Stimulated activated CD4-positive, alpha-beta T cell treated with anti-CD3 and anti-CD28 coated beads, Interleukin-1b, Interleukin-23, amount 100 ng/mL, for 4 hours (primary cell): ENCODE data around the gene KDM2B.

Experiments
- DNase-seq, 2 donors: peaks; one replicate each; pipeline ENCODE4 v3.0.0-alpha.2; 2020; ENCODE audit warnings: low read depth in 2 of 2

The KDM2B gene

DNA sequence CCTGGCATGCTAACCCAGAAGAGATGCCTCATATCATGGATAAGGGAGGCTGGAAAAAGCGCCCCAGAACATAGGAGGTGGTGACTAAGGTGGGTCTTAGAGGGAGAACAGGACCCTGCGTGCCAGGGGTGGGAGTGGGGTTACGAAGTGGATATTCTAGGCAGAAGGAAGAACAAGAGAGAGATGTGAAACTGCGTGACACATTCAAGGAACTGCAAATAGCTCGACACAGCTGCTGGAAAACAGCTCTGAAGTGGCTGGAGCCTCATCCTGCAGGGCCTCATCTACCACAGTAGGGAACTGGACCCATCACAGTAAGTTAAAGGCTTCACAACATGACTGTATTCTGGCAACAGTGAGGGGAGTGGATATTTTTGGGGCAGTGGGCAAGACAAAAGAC, 119.8 kb downstream of the KDM2B start:
- DNase-seq: no peak

DNA sequence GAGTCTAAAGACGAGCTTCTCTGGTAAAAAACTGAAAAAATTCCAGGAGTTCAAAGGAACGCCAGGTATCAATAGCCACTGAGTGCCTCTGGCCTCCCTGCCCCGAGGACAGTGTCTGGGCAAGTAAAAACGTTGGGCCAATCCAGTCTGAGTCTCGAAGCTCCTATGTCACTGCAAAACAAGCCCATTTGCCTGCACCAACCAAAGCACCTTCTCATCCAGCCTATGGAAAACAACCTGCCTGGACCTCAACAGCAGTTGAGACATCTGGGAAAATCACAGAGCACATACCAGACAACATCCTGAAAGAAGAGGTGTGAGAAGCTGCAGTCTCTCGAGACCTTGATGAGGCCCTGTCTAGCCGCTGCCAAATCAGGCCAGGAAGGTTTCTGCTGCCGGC, 124.3 kb downstream of the KDM2B start:
- DNase-seq: no peak

DNA sequence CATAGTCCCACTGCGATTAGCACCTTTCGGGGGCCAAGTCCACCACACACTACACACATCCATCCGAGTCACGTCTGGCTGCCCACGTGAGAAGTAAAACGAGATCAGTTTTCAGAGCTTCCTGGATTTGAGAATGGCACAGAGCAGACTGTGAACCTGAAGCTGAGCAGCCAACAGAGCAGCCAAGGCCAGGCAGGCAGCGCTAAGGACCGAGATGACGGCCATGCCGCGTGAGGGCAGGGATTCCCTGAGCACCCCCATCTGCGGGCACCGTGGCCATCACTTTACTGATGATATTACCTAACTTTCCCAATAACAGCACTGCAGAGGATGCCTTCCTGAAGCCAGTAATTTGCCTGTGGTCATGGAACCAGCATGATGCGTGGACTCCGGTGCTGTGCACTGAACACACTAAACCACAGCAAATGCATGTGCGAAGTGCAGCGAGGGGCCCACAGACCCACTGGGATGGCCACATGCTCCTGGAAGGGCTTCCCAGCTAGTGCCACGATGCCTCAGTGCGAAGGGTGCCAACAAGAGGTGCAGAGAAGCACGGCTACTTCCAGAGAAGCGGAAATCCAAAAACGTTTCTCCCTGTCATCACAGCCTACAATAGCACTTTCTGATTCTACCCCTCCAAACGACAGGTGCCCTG, 124.9 kb downstream of the KDM2B start:
- no peak for DNase-seq

DNA sequence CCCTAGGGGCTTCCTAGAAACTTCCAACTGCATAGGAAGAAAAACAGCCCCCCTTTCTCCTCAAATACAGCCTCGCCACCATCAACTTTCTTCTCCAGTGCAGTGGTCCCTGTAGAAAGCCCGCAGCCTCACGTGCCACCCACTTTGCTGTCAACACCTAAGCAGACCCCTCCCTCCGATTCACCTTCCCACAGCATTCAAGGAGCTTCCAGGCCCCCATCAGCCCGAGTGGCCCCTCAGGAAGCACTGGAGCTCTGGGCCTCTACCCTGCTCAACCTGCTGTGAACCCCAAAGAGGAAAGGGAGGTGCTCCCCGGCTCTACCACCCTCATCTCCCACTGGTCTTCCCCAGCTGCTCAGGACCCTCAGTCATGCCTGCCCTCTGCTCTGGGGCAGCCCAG, 125.9 kb downstream of the KDM2B start:
- no peak for DNase-seq

DNA sequence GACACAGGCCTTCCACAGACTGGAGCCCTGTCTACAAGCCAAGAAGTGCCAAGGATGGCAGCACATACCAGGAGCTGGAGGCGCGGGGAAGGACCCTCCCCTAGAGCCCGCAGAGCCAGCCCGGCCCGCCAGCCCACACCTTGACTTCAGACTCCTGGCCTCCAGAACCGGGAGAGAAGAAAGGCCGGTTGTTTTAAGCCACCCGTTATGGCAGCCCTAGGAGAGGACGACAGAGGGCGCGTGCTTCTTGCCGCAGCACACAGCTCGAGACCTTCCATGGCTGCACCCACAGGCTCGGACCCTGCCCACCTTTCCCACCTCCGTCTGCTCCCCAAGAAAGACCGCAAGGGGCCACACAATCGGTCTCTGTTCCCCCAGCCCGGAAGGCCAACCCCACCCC, 127.2 kb downstream of the KDM2B start:
- DNase-seq: no peak

DNA sequence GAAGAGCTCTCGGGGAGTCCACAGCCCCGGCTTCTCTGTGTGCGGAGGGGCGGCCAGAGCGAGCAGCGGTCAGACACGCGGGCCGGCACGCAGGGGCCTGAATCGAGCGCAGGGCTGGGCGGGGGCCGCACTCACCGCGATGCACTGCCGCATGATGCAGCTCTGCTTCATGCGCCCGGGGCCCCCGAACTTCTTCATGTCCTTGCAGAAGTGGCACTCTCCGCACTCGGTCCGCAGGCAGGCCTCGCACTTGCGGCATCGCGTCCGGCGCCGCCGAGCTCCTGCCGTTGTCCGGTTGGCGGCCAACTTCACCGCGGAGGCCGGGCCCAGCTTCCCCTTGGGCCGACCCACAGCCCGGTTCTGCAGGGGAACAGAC, 127.8 kb downstream of the KDM2B start:
- no peak for DNase-seq

DNA sequence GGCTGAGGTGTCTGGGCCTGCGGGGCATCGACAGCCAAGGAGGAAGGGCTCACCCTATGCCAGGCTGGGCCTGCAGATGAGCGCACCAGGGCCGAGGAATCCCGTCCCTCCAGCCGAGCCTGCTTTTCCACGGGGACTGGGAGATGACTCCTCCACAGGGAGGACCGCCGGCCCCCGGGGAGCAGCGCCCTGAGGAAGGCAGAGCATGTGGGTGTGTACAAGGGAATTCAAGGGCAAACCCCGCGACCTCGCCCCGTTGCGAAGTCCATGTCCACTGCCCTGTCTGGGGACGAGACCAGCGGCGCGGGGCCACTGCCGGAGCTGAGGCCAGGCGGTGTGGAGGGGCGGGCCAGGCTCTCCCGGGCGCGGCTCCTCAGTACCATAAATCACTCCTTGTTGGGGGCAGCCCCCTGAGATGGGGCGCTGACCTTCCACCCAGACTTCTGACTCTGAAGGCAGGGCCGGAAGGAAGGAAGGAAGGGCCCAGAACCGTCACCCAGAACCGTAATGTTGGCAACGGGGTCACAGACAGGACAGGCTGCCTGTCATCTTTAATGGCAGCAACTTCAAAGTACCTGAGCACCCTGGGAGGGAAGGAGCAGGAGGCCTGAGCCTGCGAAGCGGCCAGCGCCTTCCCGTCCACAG, 128.4 kb downstream of the KDM2B start:
- no peak for DNase-seq

DNA sequence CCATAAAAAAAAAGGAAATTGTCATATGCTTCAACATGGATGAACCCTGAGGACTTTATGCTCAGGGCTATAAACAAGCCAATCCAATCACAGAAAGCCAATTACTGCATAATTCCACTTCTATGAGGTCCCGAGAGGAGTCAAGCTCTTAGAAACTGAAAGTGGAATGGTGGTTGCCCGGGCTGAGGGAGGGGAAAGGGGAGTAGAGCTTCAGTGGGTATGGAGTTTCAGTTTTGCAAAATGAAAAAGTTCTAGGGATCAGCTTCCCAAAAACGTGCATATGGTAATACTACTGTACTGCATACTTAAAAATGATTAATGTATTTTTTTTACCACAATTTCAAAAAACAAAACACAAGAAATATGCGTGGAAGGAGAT, 128.9 kb downstream of the KDM2B start:
- no peak for DNase-seq

DNA sequence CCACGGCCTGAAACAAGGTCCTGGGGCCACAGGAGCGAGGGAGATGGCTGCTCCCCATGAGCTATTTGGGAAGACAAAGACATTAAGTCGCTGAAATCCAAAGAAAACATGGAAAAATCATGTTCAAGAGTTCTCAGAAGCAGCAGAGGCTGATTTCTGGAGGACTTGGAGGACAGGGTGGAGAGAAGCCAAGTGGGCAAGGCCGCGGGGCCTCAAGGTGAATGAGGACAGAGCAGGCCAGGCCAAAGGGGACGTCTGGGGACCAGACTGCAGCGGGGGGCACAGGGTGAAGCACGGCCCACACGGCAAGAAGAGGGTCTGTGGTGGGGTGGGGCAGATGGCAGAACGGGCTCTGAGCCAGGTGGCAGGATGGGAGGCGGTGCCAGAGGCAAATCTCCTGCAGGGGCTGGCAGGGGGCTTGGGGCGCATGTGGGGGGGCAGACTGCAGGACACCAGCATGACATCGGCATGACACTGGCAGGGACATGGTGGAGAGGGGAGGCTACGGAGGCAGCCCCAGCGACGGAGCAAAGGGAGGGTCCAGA, 132.0 kb downstream of the KDM2B start:
- DNase-seq: no peak

DNA sequence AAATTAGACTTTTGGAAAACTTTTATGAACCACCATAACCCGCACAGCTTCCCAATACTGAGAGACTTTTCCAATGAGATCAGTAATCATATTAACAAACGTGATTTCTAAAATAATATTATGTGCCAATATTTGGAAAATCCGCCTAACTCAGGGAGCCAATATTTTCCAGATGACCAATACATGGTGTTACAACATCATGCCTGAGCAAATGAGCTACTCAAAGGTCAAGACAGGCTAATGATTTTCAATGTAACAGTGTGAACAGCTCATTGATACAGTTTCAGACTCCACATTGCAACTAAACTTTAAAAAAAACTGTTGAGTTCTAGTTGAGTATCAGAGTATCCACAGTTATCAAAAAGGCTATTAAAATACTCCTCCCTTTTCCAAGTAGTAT, 134.1 kb downstream of the KDM2B start:
- DNase-seq: no peak

DNA sequence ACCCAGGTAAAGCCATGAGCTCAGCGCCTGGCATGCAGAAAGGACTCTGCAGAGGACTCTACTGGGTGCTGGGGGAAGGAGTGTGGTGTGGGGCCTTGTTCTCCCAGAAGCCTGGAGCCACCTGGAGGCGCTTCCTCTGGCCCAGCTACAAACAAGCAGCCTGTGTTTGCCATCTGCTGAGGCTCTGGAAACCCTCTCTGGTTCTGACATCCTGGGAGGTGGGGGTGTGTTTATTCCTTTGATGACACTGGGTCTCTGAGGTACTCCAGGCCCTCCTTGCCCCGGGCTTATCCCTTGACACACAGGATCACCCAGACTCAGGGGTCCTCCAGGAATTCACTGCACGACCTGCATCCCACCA, 136.0 kb downstream of the KDM2B start:
- no peak for DNase-seq

DNA sequence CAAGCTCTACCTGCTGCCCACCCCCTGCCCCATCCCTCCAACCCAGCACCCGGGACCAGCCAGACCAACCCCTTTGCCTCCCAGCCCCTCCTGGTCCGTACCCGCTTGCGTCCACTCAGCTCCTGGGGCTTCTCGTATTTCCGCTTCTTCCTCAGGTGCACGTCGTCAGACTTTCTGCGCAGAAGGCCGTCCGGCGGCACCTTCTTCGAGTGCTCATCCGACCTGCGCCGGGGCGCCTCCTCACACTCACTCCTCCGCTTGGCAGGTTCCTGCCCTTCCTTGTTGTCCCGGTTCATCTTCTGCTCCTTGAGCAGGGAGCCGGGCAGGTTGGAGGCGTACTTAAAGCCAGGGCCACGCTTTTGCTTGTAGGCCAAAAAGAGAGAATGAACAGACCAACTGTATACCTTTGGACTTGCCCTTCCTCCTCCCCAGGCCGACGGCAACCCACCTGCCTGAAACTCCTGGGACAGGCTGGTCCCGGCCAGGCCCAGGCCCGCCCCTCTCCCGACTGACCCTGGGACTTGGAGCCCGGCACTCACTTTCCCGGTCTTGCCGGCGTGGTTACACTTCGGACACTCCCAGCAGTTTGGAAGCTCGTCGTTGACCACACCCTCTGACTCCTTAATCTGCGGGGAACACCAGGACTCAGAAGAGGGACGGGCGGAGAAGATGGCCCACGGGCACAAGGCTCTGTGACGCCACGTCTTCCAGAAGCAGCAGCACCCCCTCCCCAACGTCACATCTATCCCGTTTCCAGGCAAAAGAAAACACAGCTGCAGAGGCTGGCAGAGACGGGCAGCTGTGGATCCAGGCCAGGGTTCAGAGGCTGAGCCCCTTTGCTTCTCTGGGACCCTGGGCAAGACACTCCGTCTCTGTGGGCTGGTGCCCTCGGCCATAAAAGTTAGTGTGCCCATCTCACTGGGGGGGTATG, 136.6 kb downstream of the KDM2B start:
- no peak for DNase-seq

DNA sequence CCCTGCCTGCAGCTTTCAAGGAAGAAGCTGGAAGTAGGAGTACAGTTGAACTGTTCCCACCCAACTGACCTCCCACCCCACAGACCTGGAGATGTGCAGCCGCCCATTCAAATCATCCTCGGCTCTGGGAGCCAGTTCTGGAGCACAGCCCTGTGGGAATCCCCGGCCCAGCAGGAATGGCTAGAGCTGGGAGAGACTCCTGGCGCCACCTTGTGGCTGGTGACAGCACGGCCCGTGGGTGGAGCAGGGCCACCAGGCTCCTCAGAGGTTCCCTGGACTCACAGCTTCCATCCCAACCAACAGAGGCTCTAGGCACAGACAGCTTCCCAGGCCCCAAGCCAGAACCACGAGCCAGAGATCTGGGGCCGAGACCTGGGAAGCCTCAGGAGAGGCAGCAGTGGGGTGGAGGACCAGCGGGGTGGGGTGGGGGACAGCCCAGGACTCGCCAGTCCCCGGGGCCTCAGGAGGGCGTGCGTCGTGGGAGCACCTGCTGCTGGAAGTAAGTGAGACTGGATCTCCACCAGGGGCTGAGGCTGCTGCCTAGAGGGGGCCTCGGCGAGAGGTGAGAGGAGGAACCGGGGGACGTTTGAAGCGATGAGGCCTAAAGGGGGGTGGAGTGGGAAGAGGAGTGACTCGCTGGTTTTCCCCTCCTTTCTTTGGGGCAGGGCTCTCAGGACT, 137.5 kb downstream of the KDM2B start:
- peak; percentile 54 to 68 for DNase-seq

DNA sequence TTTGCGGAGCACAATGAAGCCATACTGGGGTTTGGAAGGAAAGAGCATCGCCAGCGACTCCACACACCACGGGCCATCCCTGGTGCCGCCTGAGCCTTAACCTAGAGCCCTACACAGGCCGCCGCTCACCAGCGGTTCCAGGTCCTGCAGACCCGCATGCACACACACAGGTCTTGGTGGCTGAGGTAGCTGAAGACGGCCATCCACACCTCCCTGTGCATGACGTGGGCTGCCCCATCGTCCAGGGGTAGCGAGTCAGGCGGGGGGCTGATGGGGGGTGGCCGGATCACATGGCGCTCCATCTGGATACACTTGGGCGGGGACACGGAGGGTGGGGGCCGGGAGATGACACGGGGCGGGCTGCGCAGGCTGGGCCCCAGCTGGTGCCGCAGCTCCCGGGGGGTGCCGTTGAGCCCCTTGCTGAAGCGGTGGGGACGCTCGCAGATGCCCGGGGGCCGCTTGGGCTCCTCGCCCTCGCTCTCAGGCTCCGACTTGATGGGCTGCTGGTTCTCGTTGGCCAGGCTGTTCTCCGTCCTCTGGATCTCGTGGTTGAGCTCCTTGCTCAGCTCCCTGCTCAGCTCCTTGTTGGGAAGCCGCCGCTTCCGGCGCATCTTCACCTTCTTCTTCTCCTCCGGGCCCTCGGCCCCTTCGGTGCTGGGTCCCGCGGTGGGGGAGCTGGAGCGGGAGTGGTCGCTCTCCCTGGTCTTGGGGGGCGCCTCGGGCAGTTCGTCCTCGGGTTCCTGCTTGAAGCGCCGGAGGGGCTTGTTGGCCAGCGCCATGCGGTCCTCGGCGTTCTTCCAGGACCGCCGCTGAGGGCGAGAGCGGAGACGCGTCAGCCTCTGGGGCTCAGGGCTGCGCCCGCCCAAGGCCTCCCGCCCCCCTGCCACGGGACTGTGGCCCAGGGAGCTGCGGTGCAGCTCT, 138.5 kb downstream of the KDM2B start:
- DNase-seq: no peak

DNA sequence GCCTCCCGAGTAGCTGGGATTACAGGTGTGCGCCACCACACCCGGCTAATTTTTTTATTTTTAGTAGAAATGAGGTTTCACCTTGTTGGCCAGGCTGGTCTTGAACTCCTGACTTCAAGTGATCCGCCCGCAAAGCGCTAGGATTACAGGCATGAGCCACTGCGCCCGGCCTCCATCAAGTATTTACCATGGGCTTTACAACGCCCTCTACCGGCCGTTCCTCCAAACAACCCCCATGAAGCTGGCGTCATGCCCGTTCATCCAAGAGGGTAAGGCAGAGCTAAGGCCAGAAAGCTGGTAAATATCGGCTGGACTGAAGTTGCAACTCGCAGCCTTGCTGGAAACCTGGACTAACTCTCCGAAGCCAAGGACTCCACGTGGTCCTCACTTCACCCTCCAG, 139.3 kb downstream of the KDM2B start:
- no peak for DNase-seq

DNA sequence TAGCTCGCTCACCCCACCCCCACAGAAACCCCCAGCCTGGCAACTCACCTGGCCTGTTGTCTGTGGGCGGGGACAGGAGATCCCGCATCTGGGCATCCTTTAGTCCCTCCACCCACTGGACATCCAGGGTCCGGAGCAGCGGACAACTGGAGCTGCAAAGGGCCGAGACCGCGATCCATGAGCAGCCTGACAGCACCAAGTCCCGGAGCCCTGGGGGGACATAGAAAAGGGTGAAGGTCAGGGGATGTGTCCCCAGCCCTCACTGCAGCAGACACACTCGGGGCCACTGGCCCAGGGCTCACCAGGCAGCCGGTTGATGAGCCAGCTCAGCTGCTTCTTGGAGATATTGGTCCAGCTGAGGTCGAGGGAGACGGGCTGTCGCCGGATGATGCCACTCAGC, 140.1 kb downstream of the KDM2B start:
- DNase-seq: no peak

DNA sequence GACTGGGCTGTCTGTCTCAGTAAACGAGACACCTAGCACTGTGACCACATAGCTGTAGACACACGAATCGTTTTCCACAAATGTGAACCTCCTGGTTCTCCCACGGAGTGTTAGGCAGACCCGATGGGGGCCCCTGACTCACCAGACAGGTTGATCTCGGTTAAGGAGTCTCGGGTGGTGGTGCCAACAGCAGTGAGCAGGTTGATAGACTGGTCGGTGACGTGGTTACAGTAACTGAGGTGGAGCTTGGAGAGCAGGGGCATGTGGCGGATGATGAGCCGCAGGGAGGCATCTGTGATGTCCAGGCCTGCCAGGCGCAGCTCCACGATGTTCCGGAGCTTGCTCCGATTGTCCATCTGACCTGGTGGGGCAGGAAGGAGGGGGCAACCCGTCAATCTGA, 141.1 kb downstream of the KDM2B start:
- no peak for DNase-seq

DNA sequence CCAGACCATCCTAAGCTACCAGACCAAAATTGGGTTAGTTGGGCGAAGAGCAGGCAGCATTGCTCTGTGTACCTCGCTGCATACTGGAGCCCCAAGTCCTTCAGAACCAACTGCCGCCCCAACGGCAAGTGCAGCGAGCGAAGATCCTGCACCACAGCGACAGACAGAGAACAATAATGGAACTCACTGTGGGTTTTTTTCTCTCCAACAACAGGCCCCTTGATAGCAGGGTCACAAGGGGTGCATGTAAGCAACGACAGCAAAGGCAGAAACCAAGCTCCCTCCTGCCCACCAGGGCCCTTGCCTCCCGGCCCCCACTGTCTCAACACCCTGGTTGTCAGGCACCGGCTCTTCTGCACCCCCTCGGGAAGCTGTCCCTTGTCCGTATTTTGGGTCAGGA, 141.9 kb downstream of the KDM2B start:
- no peak for DNase-seq

DNA sequence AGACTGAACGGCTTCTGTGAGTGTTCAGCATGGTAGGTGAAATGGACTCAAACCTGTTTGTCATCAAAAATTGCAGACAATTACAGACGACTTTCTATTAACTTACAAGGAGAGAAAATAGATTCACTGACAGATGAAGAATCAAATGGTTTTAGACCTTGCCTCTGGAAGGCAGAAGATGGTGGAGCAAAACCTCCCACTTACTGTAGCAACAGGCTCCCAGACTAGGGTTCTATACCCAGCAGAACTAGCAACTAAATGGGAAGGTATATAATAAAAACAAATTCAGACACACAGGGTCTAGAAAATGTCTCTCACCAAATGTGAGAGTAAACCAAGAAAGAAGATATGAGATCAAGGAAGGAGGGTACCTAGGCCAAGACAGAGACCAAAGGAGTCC, 144.1 kb downstream of the KDM2B start:
- DNase-seq: no peak

DNA sequence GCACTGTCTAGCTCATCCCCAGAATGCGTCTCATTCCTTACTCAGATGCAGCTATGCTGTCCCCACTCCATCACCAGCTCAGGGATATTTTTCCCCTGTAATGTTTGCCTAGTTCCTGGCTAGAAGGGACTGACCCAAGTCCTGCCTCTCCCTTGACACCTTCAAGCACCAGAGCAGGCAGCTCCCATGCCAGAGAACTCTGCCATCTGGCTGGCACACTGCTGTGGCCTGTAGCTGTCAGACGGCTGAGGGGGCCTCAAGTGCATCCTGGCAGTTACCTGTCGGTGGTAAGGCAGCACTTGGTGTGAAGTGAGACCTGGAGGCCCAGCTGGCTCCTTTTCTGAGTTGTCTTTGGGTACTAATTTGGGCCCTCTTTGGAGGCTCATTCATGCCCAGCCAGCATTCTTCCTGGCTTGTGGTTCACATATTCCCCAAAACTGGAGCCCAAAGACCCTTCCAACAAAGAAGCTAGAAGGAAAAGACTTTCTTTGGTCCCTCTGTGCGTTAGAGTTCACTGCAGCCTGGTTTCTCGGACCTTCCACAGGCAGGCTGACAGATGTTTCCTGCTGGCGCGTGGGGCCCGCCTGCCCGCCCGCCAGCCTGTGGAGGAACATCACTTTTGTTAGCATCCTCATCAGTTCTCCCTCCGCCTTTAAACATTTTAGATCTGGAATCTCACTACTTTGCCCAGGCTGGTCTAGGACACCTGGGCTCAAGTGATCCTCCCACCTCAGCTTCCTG, 147.9 kb downstream of the KDM2B start:
- DNase-seq: no peak
